Nephron (organoid): ENCODE measurements around the gene LMX1A.

Experiments
- H3K27ac Mint-ChIP-seq, 3 experiments: 2 replicates each; pipeline ENCODE4 v1.8.0; 2020; ENCODE audit warnings: mixed read lengths in 3 of 3, mild to moderate bottlenecking in 2 of 3, moderate library complexity in 1 of 3
- H3K27me3 Mint-ChIP-seq: 2 replicates; pipeline ENCODE4 v1.8.0; 2021; ENCODE audit warnings: low read depth, mild to moderate bottlenecking, moderate library complexity, mixed read lengths
- H3K36me3 Mint-ChIP-seq: 2 replicates; pipeline ENCODE4 v1.8.0; 2020; ENCODE audit warnings: low read depth, mixed read lengths
- H3K4me1 Mint-ChIP-seq: 2 replicates; pipeline ENCODE4 v1.8.0; 2020; ENCODE audit warnings: mixed read lengths
- H3K4me3 Mint-ChIP-seq, 3 experiments: 2 replicates each; pipeline ENCODE4 v1.8.0; 2020; ENCODE audit warnings: mild to moderate bottlenecking in 3 of 3, mixed read lengths in 3 of 3, moderate library complexity in 2 of 3
- H3K9me3 Mint-ChIP-seq: 2 replicates; pipeline ENCODE4 v1.8.0; 2020; ENCODE audit warnings: mixed read lengths
- TF ChIP-seq, protein P1 (sequence below), 3 experiments: fragments of 200-600 bp; sonication (generic); IDR thresholded peaks; one replicate each; pipeline ENCODE4 v1.5.0; 2021; ENCODE audit warnings: antibody characterized with exemption in 3 of 3; ENCODE audit not compliant: unreplicated experiment in 3 of 3

LMX1A gene

GRCh38 chr1:165364568-165365133, 8.1 kb upstream of the LMX1A start:
- peaks cover 88% of the 10 kb centered on the region for H3K27me3 Mint-ChIP-seq
- TF ChIP-seq, protein P1, sequence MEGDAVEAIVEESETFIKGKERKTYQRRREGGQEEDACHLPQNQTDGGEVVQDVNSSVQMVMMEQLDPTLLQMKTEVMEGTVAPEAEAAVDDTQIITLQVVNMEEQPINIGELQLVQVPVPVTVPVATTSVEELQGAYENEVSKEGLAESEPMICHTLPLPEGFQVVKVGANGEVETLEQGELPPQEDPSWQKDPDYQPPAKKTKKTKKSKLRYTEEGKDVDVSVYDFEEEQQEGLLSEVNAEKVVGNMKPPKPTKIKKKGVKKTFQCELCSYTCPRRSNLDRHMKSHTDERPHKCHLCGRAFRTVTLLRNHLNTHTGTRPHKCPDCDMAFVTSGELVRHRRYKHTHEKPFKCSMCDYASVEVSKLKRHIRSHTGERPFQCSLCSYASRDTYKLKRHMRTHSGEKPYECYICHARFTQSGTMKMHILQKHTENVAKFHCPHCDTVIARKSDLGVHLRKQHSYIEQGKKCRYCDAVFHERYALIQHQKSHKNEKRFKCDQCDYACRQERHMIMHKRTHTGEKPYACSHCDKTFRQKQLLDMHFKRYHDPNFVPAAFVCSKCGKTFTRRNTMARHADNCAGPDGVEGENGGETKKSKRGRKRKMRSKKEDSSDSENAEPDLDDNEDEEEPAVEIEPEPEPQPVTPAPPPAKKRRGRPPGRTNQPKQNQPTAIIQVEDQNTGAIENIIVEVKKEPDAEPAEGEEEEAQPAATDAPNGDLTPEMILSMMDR (IDR thresholded peaks at IDR 0.05; ENCODE audit: unreplicated experiment in 3 of 3), result no peak
- H3K9me3 Mint-ChIP-seq, result no peaks in the 10 kb centered on the region
- no peak overlapping the region for H3K4me3 Mint-ChIP-seq
- H3K36me3 Mint-ChIP-seq, result no peaks in the 10 kb centered on the region
- H3K27ac Mint-ChIP-seq, result no peak overlapping the region
- H3K4me1 Mint-ChIP-seq, result no peaks in the 10 kb centered on the region

DNA sequence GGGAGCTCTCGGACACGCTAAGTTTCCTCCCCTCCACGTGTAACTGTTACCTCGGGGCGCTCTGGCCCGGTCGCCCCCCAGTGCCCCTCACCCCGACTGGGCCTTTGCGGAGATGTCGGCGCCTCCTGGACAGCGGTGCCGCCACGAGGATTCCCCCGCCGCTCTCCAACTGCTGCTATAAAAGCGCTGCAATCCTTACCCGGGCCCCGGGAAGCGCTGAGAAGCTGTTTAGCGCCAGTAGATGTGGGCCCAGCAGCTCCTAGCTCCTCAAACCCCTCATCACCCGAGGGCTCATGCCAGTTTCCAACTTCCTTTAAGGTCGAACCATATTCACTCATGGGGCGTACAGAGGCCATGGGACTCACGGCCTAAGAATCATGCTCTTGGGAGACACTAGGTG, 361 bp upstream of the LMX1A start:
- Mint-ChIP-seq H3K36me3 (no peaks in the 10 kb centered on the region), H3K4me1 (peaks cover 38% of the 10 kb centered on the region), H3K9me3 (no peaks in the 10 kb centered on the region), H3K27ac (no peak overlapping the region), H3K27me3 (peaks cover 97% of the 10 kb centered on the region), H3K4me3 (peak overlapping the region; percentile 67 to 75 (median 68))
- TF ChIP-seq, protein P1 (IDR thresholded peaks at IDR 0.05; ENCODE audit: unreplicated experiment in 3 of 3), result no peak

GRCh38 chr1:165355139-165355976, 1.2 kb downstream of the LMX1A start:
- Mint-ChIP-seq H3K36me3 (no peaks in the 10 kb centered on the region), H3K27me3 (peaks cover 98% of the 10 kb centered on the region), H3K27ac (no peak overlapping the region), H3K9me3 (no peaks in the 10 kb centered on the region), H3K4me1 (peaks cover 42% of the 10 kb centered on the region), H3K4me3 (peak overlapping the region; percentile 73 to 80 (median 77))
- TF ChIP-seq, protein P1 (IDR thresholded peaks at IDR 0.05; ENCODE audit: unreplicated experiment in 3 of 3), result no peak

DNA sequence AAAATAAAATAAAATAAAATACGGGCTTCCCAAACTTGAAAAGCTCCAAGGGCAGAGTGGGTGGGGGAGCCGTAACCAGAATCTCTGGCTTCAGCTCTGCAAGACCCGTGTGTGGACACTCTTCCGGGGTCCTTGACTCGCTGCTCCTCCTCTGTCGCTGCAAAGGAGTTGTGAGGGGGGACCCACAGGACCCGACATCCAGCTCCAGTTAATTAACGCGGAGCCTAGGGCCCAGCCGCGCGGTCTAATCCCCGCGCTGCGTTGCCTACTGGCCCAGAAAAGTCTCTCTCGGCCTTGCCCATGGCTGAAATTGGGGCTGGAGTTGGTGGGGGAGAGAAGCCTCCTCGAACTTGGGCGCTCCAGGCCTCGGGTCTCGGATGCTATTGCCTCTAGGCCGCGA, 1.8 kb downstream of the LMX1A start:
- Mint-ChIP-seq H3K36me3 (no peaks in the 10 kb centered on the region), H3K4me1 (peaks cover 42% of the 10 kb centered on the region), H3K4me3 (peak overlapping the region; percentile 73 to 80 (median 77)), H3K27me3 (peaks cover 98% of the 10 kb centered on the region), H3K9me3 (no peaks in the 10 kb centered on the region), H3K27ac (no peak overlapping the region)
- TF ChIP-seq, protein P1 (IDR thresholded peaks at IDR 0.05; ENCODE audit: unreplicated experiment in 3 of 3), result no peak

DNA sequence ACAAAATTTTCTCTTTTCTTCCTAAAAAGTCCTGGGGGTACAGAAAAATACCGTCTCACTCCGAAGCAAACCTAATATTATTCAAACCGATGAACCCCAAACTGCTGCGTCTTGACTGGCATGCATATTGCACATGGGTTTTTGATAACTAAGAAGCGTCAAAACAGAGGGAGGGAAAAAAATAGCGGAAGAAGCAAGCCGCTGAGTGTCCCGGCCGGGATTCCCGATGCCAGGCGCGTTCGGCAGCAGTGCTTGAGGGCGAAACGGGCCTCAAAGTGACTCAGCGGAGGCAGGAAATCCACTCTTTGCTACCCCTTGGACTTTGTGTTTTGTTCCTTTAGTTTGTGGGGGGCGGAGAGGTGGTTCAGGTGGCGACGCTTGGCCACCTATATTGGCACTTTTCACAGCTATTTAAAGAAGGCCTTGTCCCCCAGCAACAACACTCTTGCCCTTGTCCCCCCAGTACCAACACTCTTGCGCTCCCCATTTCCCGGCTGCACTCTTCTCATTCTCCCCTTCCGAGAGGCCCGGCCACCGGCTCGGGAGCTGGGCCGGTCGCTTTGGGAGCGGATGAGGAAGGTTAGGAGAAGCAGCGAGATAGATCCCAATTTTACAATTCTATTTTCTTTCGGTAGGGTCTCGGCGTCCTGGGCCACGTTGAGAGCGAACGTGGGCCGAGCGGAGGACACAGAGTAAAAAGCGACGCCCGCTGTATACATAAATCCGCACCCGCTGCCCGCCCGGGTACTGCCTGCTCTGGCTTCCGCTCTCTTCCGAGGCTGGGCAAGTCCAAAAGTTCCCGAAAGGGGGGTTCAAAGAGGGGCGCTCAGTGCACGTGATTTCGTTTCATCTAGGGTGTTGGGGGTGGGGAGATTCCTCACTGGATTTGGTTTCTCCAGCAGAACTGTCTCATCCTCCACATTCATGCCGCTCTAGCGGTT, 2.5 kb downstream of the LMX1A start:
- peak overlapping the region in 1 of 3 experiments; percentile 21 for H3K27ac Mint-ChIP-seq
- peaks cover 98% of the 10 kb centered on the region for H3K27me3 Mint-ChIP-seq
- H3K9me3 Mint-ChIP-seq, result no peaks in the 10 kb centered on the region
- peaks cover 42% of the 10 kb centered on the region for H3K4me1 Mint-ChIP-seq
- no peaks in the 10 kb centered on the region for H3K36me3 Mint-ChIP-seq
- TF ChIP-seq, protein P1 (IDR thresholded peaks at IDR 0.05; ENCODE audit: unreplicated experiment in 3 of 3), result no peak
- peak overlapping the region; percentile 60 to 86 (median 77) for H3K4me3 Mint-ChIP-seq
